Stimulated activated effector memory CD8-positive, alpha-beta T cell treated with anti-CD3 and anti-CD28 coated beads, Interleukin-12 subunit alpha, Interleukin-12 subunit beta, amount 100 ng/mL, for 72 hours (primary cell): ENCODE measurements around the gene DYNLT4.
"Not testable (repeated sequence)": the region's sequence is repeated elsewhere in the genome, so short reads cannot be mapped to it uniquely, and the experiment has no call there.

ENCODE experiments used
- ATAC-seq: fragments of 150-1000 bp; cut with Tn5 transposase; 2 replicates; pipeline ENCODE4 v1.10.0; 2021
- DNase-seq, 2 donors: peaks; one replicate each; pipeline ENCODE4 v3.0.0; 2021 to 2022; ENCODE audit warnings: low spot score in 2 of 2
- H3K27ac Mint-ChIP-seq: one replicate; pipeline ENCODE4 v1.8.0; 2022; ENCODE audit warnings: mild to moderate bottlenecking, mixed read lengths
- H3K36me3 Mint-ChIP-seq: one replicate; pipeline ENCODE4 v1.8.0; 2022; ENCODE audit warnings: mild to moderate bottlenecking, mixed read lengths
- H3K4me1 Mint-ChIP-seq: one replicate; pipeline ENCODE4 v1.8.0; 2022; ENCODE audit warnings: mixed read lengths
- H3K4me3 Mint-ChIP-seq: one replicate; pipeline ENCODE4 v1.8.0; 2022; ENCODE audit warnings: mild to moderate bottlenecking, mixed read lengths
- H3K9me3 Mint-ChIP-seq: one replicate; pipeline ENCODE4 v1.8.0; 2022; ENCODE audit warnings: mixed read lengths

DYNLT4 gene

GRCh38 chr1:44806704-44807363 lies at the start of gene DYNLT4:
Gene DYNLT4, minus strand, starts transcription at chr1:44807351. Its CDS starts 683 bp downstream, at chr1:44806668.
- peak; percentile 3 for ATAC-seq
- H3K4me3 Mint-ChIP-seq: peak within 1 kb of the TSS; percentile 89
- H3K36me3 Mint-ChIP-seq: peaks cover 85% of the 10 kb centered on the region
- no peaks in the 10 kb centered on the region for H3K9me3 Mint-ChIP-seq
- peak within 1 kb of the TSS; percentile 100 for H3K27ac Mint-ChIP-seq
- DNase-seq: no peak
- H3K4me1 Mint-ChIP-seq: peaks cover 90% of the 10 kb centered on the region

GRCh38 chr1:44855742-44856141 lies 48.6 kb upstream of the DYNLT4 start:
- Mint-ChIP-seq H3K27ac (no peak overlapping the region), H3K36me3 (peaks cover 42% of the 10 kb centered on the region)
- ATAC-seq: no peak

GRCh38 chr1:44854970-44855369 lies 47.8 kb upstream of the DYNLT4 start:
- no peaks in the 10 kb centered on the region for H3K9me3 Mint-ChIP-seq
- H3K27ac Mint-ChIP-seq: no peak overlapping the region
- H3K36me3 Mint-ChIP-seq: peaks cover 42% of the 10 kb centered on the region
- ATAC-seq (no peak), DNase-seq (no peak)
- H3K4me3 Mint-ChIP-seq: no peak overlapping the region
- no peaks in the 10 kb centered on the region for H3K4me1 Mint-ChIP-seq

More at GRCh38 chr1:44855742-44856141, 48.6 kb upstream of the DYNLT4 start:
- no peak for DNase-seq
- Mint-ChIP-seq H3K4me1 (no peaks in the 10 kb centered on the region), H3K9me3 (no peaks in the 10 kb centered on the region), H3K4me3 (no peak overlapping the region)

- Mint-ChIP-seq H3K4me3 (no peak overlapping the region), H3K36me3 (peaks cover 47% of the 10 kb centered on the region)
Measured at GRCh38 chr1:44853201-44853600, 46.0 kb upstream of the DYNLT4 start.

GRCh38 chr1:44851308-44851707 lies 44.2 kb upstream of the DYNLT4 start:
- Mint-ChIP-seq H3K4me1 (no peaks in the 10 kb centered on the region), H3K4me3 (no peak overlapping the region), H3K36me3 (peaks cover 30% of the 10 kb centered on the region), H3K27ac (no peak overlapping the region), H3K9me3 (no peaks in the 10 kb centered on the region)
- ATAC-seq: no peak
- DNase-seq: no peak

More at GRCh38 chr1:44853201-44853600, 46.0 kb upstream of the DYNLT4 start:
- DNase-seq (no peak), ATAC-seq (no peak)
- Mint-ChIP-seq H3K4me1 (no peaks in the 10 kb centered on the region), H3K9me3 (no peaks in the 10 kb centered on the region), H3K27ac (peak overlapping the region; percentile 20)

- ATAC-seq (peak; percentile 39), DNase-seq (no peak)
- Mint-ChIP-seq H3K4me1 (no peaks in the 10 kb centered on the region), H3K9me3 (no peaks in the 10 kb centered on the region), H3K4me3 (no peak overlapping the region), H3K36me3 (peaks cover 15% of the 10 kb centered on the region), H3K27ac (peak overlapping the region; percentile 35)
Measured at GRCh38 chr1:44849575-44850132, 42.5 kb upstream of the DYNLT4 start.

- no peaks in the 10 kb centered on the region for H3K9me3 Mint-ChIP-seq
- no peak for ATAC-seq
- H3K4me3 Mint-ChIP-seq: no peak overlapping the region
- no peak for DNase-seq
- peak overlapping the region; percentile 35 for H3K27ac Mint-ChIP-seq
- peaks cover 15% of the 10 kb centered on the region for H3K36me3 Mint-ChIP-seq
- no peaks in the 10 kb centered on the region for H3K4me1 Mint-ChIP-seq
Measured at GRCh38 chr1:44848456-44849181, 41.5 kb upstream of the DYNLT4 start.

- peaks cover 10% of the 10 kb centered on the region for H3K36me3 Mint-ChIP-seq
- ATAC-seq: no peak
- H3K27ac Mint-ChIP-seq: no peak overlapping the region
- no peaks in the 10 kb centered on the region for H3K9me3 Mint-ChIP-seq
- no peak overlapping the region for H3K4me3 Mint-ChIP-seq
- no peak for DNase-seq
- no peaks in the 10 kb centered on the region for H3K4me1 Mint-ChIP-seq
Measured at GRCh38 chr1:44847845-44848244, 40.7 kb upstream of the DYNLT4 start.

- Mint-ChIP-seq H3K4me3 (no peak overlapping the region), H3K27ac (no peak overlapping the region), H3K36me3 (peaks cover 10% of the 10 kb centered on the region), H3K4me1 (no peaks in the 10 kb centered on the region), H3K9me3 (no peaks in the 10 kb centered on the region)
- DNase-seq (no peak), ATAC-seq (no peak)
Measured at GRCh38 chr1:44846985-44847384, 39.8 kb upstream of the DYNLT4 start.

GRCh38 chr1:44842862-44843655 lies 35.9 kb upstream of the DYNLT4 start, which contains the start of gene PTCH2:
Gene PTCH2, minus strand, starts transcription at chr1:44843253. Its CDS starts 321 bp downstream, at chr1:44842932.
- H3K4me1 Mint-ChIP-seq: no peaks in the 10 kb centered on the region
- H3K36me3 Mint-ChIP-seq: peaks cover 6% of the 10 kb centered on the region
- H3K27ac Mint-ChIP-seq: no peak within 1 kb of the TSS
- H3K9me3 Mint-ChIP-seq: no peaks in the 10 kb centered on the region
- ATAC-seq: peak; percentile 68
- no peak for DNase-seq
- peak within 1 kb of the TSS; percentile 44 for H3K4me3 Mint-ChIP-seq

- no peak overlapping the region for H3K27ac Mint-ChIP-seq
- no peaks in the 10 kb centered on the region for H3K9me3 Mint-ChIP-seq
- DNase-seq (no peak), ATAC-seq (peak; percentile 17)
- H3K36me3 Mint-ChIP-seq: peaks cover 6% of the 10 kb centered on the region
- no peaks in the 10 kb centered on the region for H3K4me1 Mint-ChIP-seq
- H3K4me3 Mint-ChIP-seq: peak overlapping the region; percentile 44
Measured at GRCh38 chr1:44842486-44842861, 35.3 kb upstream of the DYNLT4 start.

- ATAC-seq: no peak
- Mint-ChIP-seq H3K36me3 (peaks cover 6% of the 10 kb centered on the region), H3K27ac (no peak overlapping the region), H3K9me3 (no peaks in the 10 kb centered on the region), H3K4me1 (peaks cover 9% of the 10 kb centered on the region), H3K4me3 (no peak overlapping the region)
- no peak for DNase-seq
Measured at GRCh38 chr1:44839576-44839975, 32.4 kb upstream of the DYNLT4 start.

- not testable (repeated sequence) for H3K4me3 Mint-ChIP-seq, H3K4me1 Mint-ChIP-seq, H3K9me3 Mint-ChIP-seq
Measured at GRCh38 chr1:44838294-44838693, 31.1 kb upstream of the DYNLT4 start.

GRCh38 chr1:44835738-44836675 lies 28.9 kb upstream of the DYNLT4 start:
- ATAC-seq: peak; percentile 94
- H3K36me3 Mint-ChIP-seq: no peaks in the 10 kb centered on the region
- H3K9me3 Mint-ChIP-seq: no peaks in the 10 kb centered on the region
- peaks cover 9% of the 10 kb centered on the region for H3K4me1 Mint-ChIP-seq
- peak overlapping the region; percentile 63 for H3K27ac Mint-ChIP-seq
- no peak overlapping the region for H3K4me3 Mint-ChIP-seq
- DNase-seq: peak; percentile 80 to 92

More at GRCh38 chr1:44838294-44838693, 31.1 kb upstream of the DYNLT4 start:
- not testable (repeated sequence) for DNase-seq, ATAC-seq, H3K36me3 Mint-ChIP-seq, H3K27ac Mint-ChIP-seq
